ENCODE data around the gene HSPA12A.

Gene HSPA12A

GRCh38 chr10:116768786-116769185 is 26.4 kb upstream of the HSPA12A start:
- DNase-seq = no peak
- Mint-ChIP-seq H3K9me3 (peaks cover 25% of the 10 kb centered on the region), H3K27ac (no peak overlapping the region), H3K36me3 (ENCODE audit: low read depth) (peaks cover 5% of the 10 kb centered on the region), H3K27me3 (ENCODE audit: low read depth, poor library complexity) (peaks cover 15% of the 10 kb centered on the region), H3K4me1 (peaks cover 37% of the 10 kb centered on the region), H3K4me3 (no peak overlapping the region)
- no peak for TF ChIP-seq CTCF (IDR thresholded peaks at IDR 0.05)

GRCh38 chr10:116766837-116767634 is 24.7 kb upstream of the HSPA12A start:
- Mint-ChIP-seq H3K36me3 (ENCODE audit: low read depth) (peaks cover 5% of the 10 kb centered on the region), H3K4me1 (peaks cover 29% of the 10 kb centered on the region), H3K27me3 (ENCODE audit: low read depth, poor library complexity) (peaks cover 23% of the 10 kb centered on the region), H3K9me3 (peaks cover 33% of the 10 kb centered on the region), H3K27ac (no peak overlapping the region), H3K4me3 (no peak overlapping the region)
- DNase-seq = peak; percentile 37
- no peak for TF ChIP-seq CTCF (IDR thresholded peaks at IDR 0.05)

- no peak for DNase-seq
- peaks cover 29% of the 10 kb centered on the region for H3K4me1 Mint-ChIP-seq
- no peak overlapping the region for H3K27ac Mint-ChIP-seq
- no peak overlapping the region for H3K4me3 Mint-ChIP-seq
- H3K27me3 Mint-ChIP-seq (ENCODE audit: low read depth, poor library complexity) = peaks cover 22% of the 10 kb centered on the region
- H3K36me3 Mint-ChIP-seq (ENCODE audit: low read depth) = peaks cover 5% of the 10 kb centered on the region
- H3K9me3 Mint-ChIP-seq = peaks cover 33% of the 10 kb centered on the region
- TF ChIP-seq CTCF (IDR thresholded peaks at IDR 0.05) = no peak
Observed at GRCh38 chr10:116766241-116766827, 24.0 kb upstream of the HSPA12A start.

GRCh38 chr10:116765648-116766081 is 23.3 kb upstream of the HSPA12A start:
- no peak overlapping the region for H3K27ac Mint-ChIP-seq

GRCh38 chr10:116764979-116765378 is 22.6 kb upstream of the HSPA12A start:
- peaks cover 16% of the 10 kb centered on the region for H3K4me1 Mint-ChIP-seq
- H3K27ac Mint-ChIP-seq = no peak overlapping the region
- no peak for DNase-seq
- TF ChIP-seq CTCF (IDR thresholded peaks at IDR 0.05) = no peak
- H3K27me3 Mint-ChIP-seq (ENCODE audit: low read depth, poor library complexity) = peaks cover 16% of the 10 kb centered on the region
- H3K9me3 Mint-ChIP-seq = peaks cover 33% of the 10 kb centered on the region
- peaks cover 5% of the 10 kb centered on the region for H3K36me3 Mint-ChIP-seq (ENCODE audit: low read depth)
- no peak overlapping the region for H3K4me3 Mint-ChIP-seq

More at GRCh38 chr10:116765648-116766081, 23.3 kb upstream of the HSPA12A start:
- H3K9me3 Mint-ChIP-seq = peaks cover 33% of the 10 kb centered on the region
- H3K27me3 Mint-ChIP-seq (ENCODE audit: low read depth, poor library complexity) = peaks cover 20% of the 10 kb centered on the region
- peaks cover 5% of the 10 kb centered on the region for H3K36me3 Mint-ChIP-seq (ENCODE audit: low read depth)
- H3K4me1 Mint-ChIP-seq = peaks cover 23% of the 10 kb centered on the region
- H3K4me3 Mint-ChIP-seq = no peak overlapping the region
- no peak for TF ChIP-seq CTCF (IDR thresholded peaks at IDR 0.05)
- no peak for DNase-seq

Data from nephron progenitor cell (in vitro differentiated cells).